HEK293 (cell line): ENCODE measurements around the gene PPP1R3G.

ENCODE experiments used
- CTCF ChIA-PET: fragments of 350-600 bp; formaldehyde crosslinking; extraction: SDS; loops from one replicate; lab custom pipeline; 2021; ENCODE audit warnings: antibody characterized with exemption; lab: Yijun Ruan, JAX
- POLR2A ChIA-PET: fragments of 300-600 bp; formaldehyde crosslinking; extraction: SDS; loops from one replicate; lab custom pipeline; 2020; ENCODE audit warnings: antibody characterized with exemption, inconsistent platforms; lab: Yijun Ruan, JAX
- H3K27ac ChIP-seq: fragments of 200-500 bp; sonication (Bioruptor generic); 2 replicates; pipeline ENCODE4 v1.5.1; 2014; ENCODE audit warnings: low read depth, low read length, control low read depth, inconsistent platforms; ENCODE audit errors: extremely low read depth
- H3K36me3 ChIP-seq, 2 experiments: fragments of 200-500 bp in 1 of 2; sonication (Bioruptor generic) in 1 of 2; 1 replicate in 1 of 2; 2 replicates in 1 of 2; pipeline ENCODE4 v1.5.1; 2014 to 2017; ENCODE audit warnings: inconsistent platforms in 2 of 2, low read length in 2 of 2; ENCODE audit not compliant: control insufficient read depth in 2 of 2, insufficient read depth in 1 of 2
- H3K4me1 ChIP-seq: fragments of 200-500 bp; sonication (Bioruptor generic); 2 replicates; pipeline ENCODE4 v1.5.1; 2014; ENCODE audit warnings: mild to moderate bottlenecking, low read length, inconsistent platforms; ENCODE audit not compliant: control insufficient read depth, insufficient read depth
- H3K4me3 ChIP-seq: 2 replicates; pipeline ENCODE4 v1.5.1; 2011; ENCODE audit warnings: low read depth, mild to moderate bottlenecking, control low read depth, low read length, moderate library complexity
- H3K9me3 ChIP-seq: fragments of 200-500 bp; sonication (Bioruptor generic); 2 replicates; pipeline ENCODE4 v1.5.1; 2014; ENCODE audit warnings: low read depth, low read length, inconsistent platforms; ENCODE audit not compliant: control insufficient read depth, insufficient read depth
- YY2 ChIP-seq: fragments of 450-650 bp; formaldehyde crosslinking; IDR thresholded peaks from 2 replicates; pipeline ENCODE4 v1.5.1; 2016; ENCODE audit warnings: missing biosample characterization, missing genetic modification characterization
- ZNF114 ChIP-seq: fragments of 450-650 bp; formaldehyde crosslinking; IDR thresholded peaks from 2 replicates; pipeline ENCODE4 v1.5.0; 2017; ENCODE audit warnings: missing biosample characterization, missing genetic modification characterization
- ZNF138 ChIP-seq: fragments of 450-650 bp; formaldehyde crosslinking; IDR thresholded peaks from 2 replicates; pipeline ENCODE4 v1.5.1; 2016; ENCODE audit warnings: missing biosample characterization, missing genetic modification characterization, borderline replicate concordance
- ZNF214 ChIP-seq: fragments of 450-650 bp; formaldehyde crosslinking; IDR thresholded peaks from 2 replicates; pipeline ENCODE4 v1.5.1; 2017; ENCODE audit warnings: missing biosample characterization, mild to moderate bottlenecking, missing genetic modification characterization, borderline replicate concordance
- ZNF404 ChIP-seq: fragments of 450-650 bp; formaldehyde crosslinking; IDR thresholded peaks from 2 replicates; pipeline ENCODE4 v1.5.1; 2017; ENCODE audit warnings: missing biosample characterization, missing genetic modification characterization
- ZNF529 ChIP-seq: fragments of 450-650 bp; formaldehyde crosslinking; IDR thresholded peaks from 2 replicates; pipeline ENCODE4 v1.5.1; 2017; ENCODE audit warnings: missing genetic modification characterization, missing biosample characterization; ENCODE audit not compliant: insufficient replicate concordance
- ZNF544 ChIP-seq: fragments of 450-650 bp; formaldehyde crosslinking; IDR thresholded peaks from 2 replicates; pipeline ENCODE4 v1.5.0; 2017; ENCODE audit warnings: missing biosample characterization, missing genetic modification characterization
- ZNF600 ChIP-seq: fragments of 450-650 bp; formaldehyde crosslinking; IDR thresholded peaks from 2 replicates; pipeline ENCODE4 v1.5.1; 2016; ENCODE audit warnings: missing biosample characterization, missing genetic modification characterization
- ZNF624 ChIP-seq: fragments of 450-650 bp; formaldehyde crosslinking; IDR thresholded peaks from 2 replicates; pipeline ENCODE4 v1.5.1; 2017; ENCODE audit warnings: missing biosample characterization, missing genetic modification characterization
- ZNF658 ChIP-seq: fragments of 450-650 bp; formaldehyde crosslinking; IDR thresholded peaks from 2 replicates; pipeline ENCODE4; 2016; ENCODE audit warnings: missing biosample characterization, missing genetic modification characterization
- TF ChIP-seq, protein P1 (sequence below): fragments of 450-650 bp; formaldehyde crosslinking; IDR thresholded peaks from 2 replicates; pipeline ENCODE4 v1.5.0; 2017; ENCODE audit warnings: missing biosample characterization, missing genetic modification characterization, borderline replicate concordance
- TF ChIP-seq, protein P2 (sequence below): fragments of 450-650 bp; formaldehyde crosslinking; IDR thresholded peaks from 2 replicates; pipeline ENCODE4 v1.5.1; 2017; ENCODE audit warnings: missing biosample characterization, missing genetic modification characterization
- TF ChIP-seq, protein P3 (sequence below): fragments of 450-650 bp; formaldehyde crosslinking; IDR thresholded peaks from 2 replicates; pipeline ENCODE4 v1.5.1; 2016; ENCODE audit warnings: missing biosample characterization, missing genetic modification characterization
- TF ChIP-seq, protein P4 (sequence below): fragments of 450-650 bp; formaldehyde crosslinking; IDR thresholded peaks from 2 replicates; pipeline ENCODE4 v1.5.1; 2016; ENCODE audit warnings: missing biosample characterization, missing genetic modification characterization, borderline replicate concordance
- TF ChIP-seq, protein P5 (sequence below): sonication (generic); formaldehyde crosslinking; IDR thresholded peaks from 2 replicates; pipeline ENCODE4 v1.8.1; 2022; ENCODE audit warnings: mild to moderate bottlenecking, moderate library complexity, missing genetic modification reagents

PPP1R3G gene

DNA sequence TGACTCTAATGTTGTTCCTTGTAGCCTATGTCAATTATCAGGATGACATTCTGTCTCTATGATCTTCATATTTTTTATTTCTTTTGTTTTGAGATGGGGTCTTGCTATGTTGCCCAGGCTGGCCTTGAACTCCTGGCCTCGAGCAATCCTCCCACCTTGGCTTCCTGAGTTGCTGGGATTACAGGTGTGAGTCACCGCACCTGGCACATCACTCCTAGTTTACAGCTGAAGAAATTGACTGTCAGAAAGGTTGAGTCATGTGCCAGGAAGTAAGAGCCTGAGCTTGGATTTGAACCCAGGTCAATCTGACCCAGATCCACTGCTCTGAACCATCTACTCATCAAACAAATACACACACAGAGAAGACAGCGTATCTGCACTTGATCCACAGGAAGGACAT is 14.4 kb downstream of the PPP1R3G start:
- Histone ChIP-seq H3K27ac (no peak overlapping the region), H3K36me3 (no peaks in the 10 kb centered on the region), H3K4me1 (peaks cover 8% of the 10 kb centered on the region), H3K9me3 (no peaks in the 10 kb centered on the region), H3K4me3 (no peak overlapping the region)
- ChIA-PET CTCF (interaction anchor here (1.1 kb wide), 1 partner anchor 44 kb away, joined by 3 read pairs; no protein-coding TSS in a partner anchor), POLR2A (no interaction called here)
- TF ChIP-seq, protein P1, sequence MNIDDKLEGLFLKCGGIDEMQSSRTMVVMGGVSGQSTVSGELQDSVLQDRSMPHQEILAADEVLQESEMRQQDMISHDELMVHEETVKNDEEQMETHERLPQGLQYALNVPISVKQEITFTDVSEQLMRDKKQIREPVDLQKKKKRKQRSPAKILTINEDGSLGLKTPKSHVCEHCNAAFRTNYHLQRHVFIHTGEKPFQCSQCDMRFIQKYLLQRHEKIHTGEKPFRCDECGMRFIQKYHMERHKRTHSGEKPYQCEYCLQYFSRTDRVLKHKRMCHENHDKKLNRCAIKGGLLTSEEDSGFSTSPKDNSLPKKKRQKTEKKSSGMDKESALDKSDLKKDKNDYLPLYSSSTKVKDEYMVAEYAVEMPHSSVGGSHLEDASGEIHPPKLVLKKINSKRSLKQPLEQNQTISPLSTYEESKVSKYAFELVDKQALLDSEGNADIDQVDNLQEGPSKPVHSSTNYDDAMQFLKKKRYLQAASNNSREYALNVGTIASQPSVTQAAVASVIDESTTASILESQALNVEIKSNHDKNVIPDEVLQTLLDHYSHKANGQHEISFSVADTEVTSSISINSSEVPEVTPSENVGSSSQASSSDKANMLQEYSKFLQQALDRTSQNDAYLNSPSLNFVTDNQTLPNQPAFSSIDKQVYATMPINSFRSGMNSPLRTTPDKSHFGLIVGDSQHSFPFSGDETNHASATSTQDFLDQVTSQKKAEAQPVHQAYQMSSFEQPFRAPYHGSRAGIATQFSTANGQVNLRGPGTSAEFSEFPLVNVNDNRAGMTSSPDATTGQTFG (tag by site-specific recombination): no peak
- TF ChIP-seq, protein P2, sequence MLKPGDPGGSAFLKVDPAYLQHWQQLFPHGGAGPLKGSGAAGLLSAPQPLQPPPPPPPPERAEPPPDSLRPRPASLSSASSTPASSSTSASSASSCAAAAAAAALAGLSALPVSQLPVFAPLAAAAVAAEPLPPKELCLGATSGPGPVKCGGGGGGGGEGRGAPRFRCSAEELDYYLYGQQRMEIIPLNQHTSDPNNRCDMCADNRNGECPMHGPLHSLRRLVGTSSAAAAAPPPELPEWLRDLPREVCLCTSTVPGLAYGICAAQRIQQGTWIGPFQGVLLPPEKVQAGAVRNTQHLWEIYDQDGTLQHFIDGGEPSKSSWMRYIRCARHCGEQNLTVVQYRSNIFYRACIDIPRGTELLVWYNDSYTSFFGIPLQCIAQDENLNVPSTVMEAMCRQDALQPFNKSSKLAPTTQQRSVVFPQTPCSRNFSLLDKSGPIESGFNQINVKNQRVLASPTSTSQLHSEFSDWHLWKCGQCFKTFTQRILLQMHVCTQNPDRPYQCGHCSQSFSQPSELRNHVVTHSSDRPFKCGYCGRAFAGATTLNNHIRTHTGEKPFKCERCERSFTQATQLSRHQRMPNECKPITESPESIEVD (tag by site-specific recombination): no peak
- no peak for TF ChIP-seq ZNF529 (tag by site-specific recombination)
- TF ChIP-seq, protein P3, sequence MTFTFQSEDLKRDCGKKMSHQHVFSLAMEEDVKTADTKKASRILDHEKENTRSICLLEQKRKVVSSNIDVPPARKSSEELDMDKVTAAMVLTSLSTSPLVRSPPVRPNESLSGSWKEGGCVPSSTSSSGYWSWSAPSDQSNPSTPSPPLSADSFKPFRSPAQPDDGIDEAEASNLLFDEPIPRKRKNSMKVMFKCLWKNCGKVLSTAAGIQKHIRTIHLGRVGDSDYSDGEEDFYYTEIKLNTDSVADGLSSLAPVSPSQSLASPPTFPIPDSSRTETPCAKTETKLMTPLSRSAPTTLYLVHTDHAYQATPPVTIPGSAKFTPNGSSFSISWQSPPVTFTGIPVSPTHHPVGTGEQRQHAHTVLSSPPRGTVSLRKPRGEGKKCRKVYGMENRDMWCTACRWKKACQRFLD (tag by site-specific recombination): no peak
- TF ChIP-seq ZNF138 (tag by site-specific recombination): no peak
- TF ChIP-seq, protein P4, sequence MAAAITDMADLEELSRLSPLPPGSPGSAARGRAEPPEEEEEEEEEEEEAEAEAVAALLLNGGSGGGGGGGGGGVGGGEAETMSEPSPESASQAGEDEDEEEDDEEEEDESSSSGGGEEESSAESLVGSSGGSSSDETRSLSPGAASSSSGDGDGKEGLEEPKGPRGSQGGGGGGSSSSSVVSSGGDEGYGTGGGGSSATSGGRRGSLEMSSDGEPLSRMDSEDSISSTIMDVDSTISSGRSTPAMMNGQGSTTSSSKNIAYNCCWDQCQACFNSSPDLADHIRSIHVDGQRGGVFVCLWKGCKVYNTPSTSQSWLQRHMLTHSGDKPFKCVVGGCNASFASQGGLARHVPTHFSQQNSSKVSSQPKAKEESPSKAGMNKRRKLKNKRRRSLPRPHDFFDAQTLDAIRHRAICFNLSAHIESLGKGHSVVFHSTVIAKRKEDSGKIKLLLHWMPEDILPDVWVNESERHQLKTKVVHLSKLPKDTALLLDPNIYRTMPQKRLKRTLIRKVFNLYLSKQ (tag by site-specific recombination): no peak
- TF ChIP-seq ZNF114 (tag by site-specific recombination): no peak
- TF ChIP-seq, protein P5, sequence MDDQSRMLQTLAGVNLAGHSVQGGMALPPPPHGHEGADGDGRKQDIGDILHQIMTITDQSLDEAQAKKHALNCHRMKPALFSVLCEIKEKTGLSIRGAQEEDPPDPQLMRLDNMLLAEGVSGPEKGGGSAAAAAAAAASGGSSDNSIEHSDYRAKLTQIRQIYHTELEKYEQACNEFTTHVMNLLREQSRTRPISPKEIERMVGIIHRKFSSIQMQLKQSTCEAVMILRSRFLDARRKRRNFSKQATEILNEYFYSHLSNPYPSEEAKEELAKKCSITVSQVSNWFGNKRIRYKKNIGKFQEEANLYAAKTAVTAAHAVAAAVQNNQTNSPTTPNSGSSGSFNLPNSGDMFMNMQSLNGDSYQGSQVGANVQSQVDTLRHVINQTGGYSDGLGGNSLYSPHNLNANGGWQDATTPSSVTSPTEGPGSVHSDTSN (CRISPR knock-in tag): no peak
- TF ChIP-seq ZNF544 (tag by site-specific recombination): no peak
- no peak for TF ChIP-seq ZNF600
- no peak for TF ChIP-seq ZNF658 (tag by site-specific recombination)
- no peak for TF ChIP-seq ZNF404 (tag by site-specific recombination)
- no peak for TF ChIP-seq YY2

DNA sequence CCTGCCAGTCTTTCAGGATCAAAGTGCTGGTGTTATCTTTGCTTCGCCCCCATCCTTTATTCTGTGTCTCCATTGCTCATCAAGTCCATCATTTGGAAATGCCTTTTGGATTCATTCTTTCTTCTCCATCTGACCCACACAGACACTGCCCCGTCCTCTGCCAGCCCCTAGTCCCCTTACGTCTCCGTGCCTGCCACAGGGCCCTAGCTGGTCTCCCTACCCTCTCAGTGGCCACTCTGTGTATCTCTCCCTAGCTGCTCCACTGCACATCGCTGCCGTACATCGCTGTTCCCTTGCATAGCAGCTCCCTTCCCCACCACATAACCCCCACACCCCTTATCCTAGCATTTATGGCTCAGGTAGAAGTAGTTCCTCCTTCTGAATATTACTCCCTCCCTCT is 15.7 kb downstream of the PPP1R3G start:
- POLR2A ChIA-PET: interaction anchor here (0.6 kb wide), 1 partner anchor 11 kb away, joined by 4 read pairs; no protein-coding TSS in a partner anchor

More for the DNA sequence above, 15.7 kb downstream of the PPP1R3G start:
- Histone ChIP-seq H3K27ac (no peak overlapping the region), H3K4me3 (no peak overlapping the region), H3K4me1 (no peaks in the 10 kb centered on the region), H3K36me3 (no peaks in the 10 kb centered on the region), H3K9me3 (no peaks in the 10 kb centered on the region)
- CTCF ChIA-PET: interaction anchor here (1.0 to 1.3 kb wide), 3 partner anchors 13 to 115 kb away, joined by 3 to 5 read pairs (median 3); no protein-coding TSS in a partner anchor
- no peak for TF ChIP-seq ZNF214 (tag by site-specific recombination)
- no peak for TF ChIP-seq ZNF624 (tag by site-specific recombination)
